HEK293T (cell line): ENCODE results near the gene BEST4.
"Not testable (repeated sequence)": the region's sequence is repeated elsewhere in the genome, so short reads cannot be mapped to it uniquely, and the experiment has no call there.

ENCODE experiments used
- ARNT ChIP-seq: fragments of 450-650 bp; IDR thresholded peaks from 2 replicates; pipeline ENCODE4 v1.6.1; 2017; ENCODE audit warnings: mild to moderate bottlenecking
- ELF4 ChIP-seq: fragments of 450-650 bp; IDR thresholded peaks from 2 replicates; pipeline ENCODE4 v1.6.1; 2017; ENCODE audit warnings: antibody characterized with exemption
- FOXK2 ChIP-seq: fragments of 450-650 bp; IDR thresholded peaks from 2 replicates; pipeline ENCODE4 v1.6.1; 2016; ENCODE audit warnings: mild to moderate bottlenecking
- SP1 ChIP-seq: fragments of 450-650 bp; IDR thresholded peaks from 2 replicates; pipeline ENCODE4 v1.6.1; 2017
- TARDBP ChIP-seq: fragments of 450-650 bp; IDR thresholded peaks from 2 replicates; pipeline ENCODE4 v1.6.1; 2016
- TF ChIP-seq, protein P1 (sequence below): fragments of 450-650 bp; IDR thresholded peaks from 2 replicates; pipeline ENCODE4 v1.6.1; 2016

DNA sequence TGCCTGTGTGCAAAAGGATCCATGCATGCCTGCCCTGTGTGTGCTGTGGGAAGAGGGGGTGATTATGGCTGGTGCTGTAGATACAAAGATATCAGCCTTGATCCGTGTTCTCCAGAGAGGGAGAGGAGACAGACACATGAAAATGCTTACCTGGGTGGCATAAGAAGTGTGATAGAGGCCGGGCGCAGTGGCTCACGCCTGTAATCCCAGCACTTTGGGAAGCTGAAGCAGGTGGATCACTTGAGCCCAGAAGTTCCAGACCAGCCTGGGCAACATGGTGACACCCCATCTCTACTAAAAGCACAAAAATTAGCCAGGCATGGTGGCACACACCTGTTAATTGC is 22.8 kb upstream of the BEST4 start:
- TF ChIP-seq ARNT, TARDBP, ELF4, FOXK2, SP1: not testable (repeated sequence)
- TF ChIP-seq, protein P1, sequence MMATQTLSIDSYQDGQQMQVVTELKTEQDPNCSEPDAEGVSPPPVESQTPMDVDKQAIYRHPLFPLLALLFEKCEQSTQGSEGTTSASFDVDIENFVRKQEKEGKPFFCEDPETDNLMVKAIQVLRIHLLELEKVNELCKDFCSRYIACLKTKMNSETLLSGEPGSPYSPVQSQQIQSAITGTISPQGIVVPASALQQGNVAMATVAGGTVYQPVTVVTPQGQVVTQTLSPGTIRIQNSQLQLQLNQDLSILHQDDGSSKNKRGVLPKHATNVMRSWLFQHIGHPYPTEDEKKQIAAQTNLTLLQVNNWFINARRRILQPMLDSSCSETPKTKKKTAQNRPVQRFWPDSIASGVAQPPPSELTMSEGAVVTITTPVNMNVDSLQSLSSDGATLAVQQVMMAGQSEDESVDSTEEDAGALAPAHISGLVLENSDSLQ, result not testable (repeated sequence)
